ENCODE results near the gene SESN1. TPM values are rescaled to one million over a fixed set of nuclear protein-coding genes. Genes with fewer than 3 reads are reported as not detected.

SESN1 gene
- total RNA-seq, 1 experiment from 2014 or later, result 17.5 TPM

- Histone ChIP-seq H2AFZ (ENCODE audit: low read length) (no peak overlapping the region), H3K9ac (ENCODE audit: extremely low read depth, insufficient read length, low read length) (no peak overlapping the region), H3K79me1 (ENCODE audit: insufficient read depth, low read depth, low read length, poor library complexity, severe bottlenecking) (no peaks in the 10 kb centered on the region), H3K4me2 (ENCODE audit: insufficient read depth, insufficient read length, low read length) (no peak overlapping the region), H3K4ac (ENCODE audit: low read depth, low read length) (no peak overlapping the region), H3K18ac (ENCODE audit: insufficient read length, low read depth, low read length) (no peak overlapping the region), H2BK12ac (ENCODE audit: insufficient read length, low read depth, low read length) (no peak overlapping the region), H3K9me3 (ENCODE audit: control insufficient read depth, low read depth, low read length) (no peaks in the 10 kb centered on the region), H2BK15ac (ENCODE audit: low read depth, low read length) (no peak overlapping the region), H4K5ac (ENCODE audit: insufficient read length, low read depth, low read length) (no peak overlapping the region), H3K4me1 (ENCODE audit: insufficient read depth, low read length) (no peaks in the 10 kb centered on the region), H2BK20ac (ENCODE audit: low read depth, low read length, poor library complexity, severe bottlenecking) (no peak overlapping the region), H3K14ac (ENCODE audit: insufficient read depth, low read length) (no peak overlapping the region), H3K27ac (ENCODE audit: insufficient read length, low read depth, low read length) (no peak overlapping the region), H2BK120ac (ENCODE audit: low read depth, low read length, poor library complexity, severe bottlenecking) (no peak overlapping the region), H4K8ac (replicated peaks; ENCODE audit: insufficient read length, low read depth, low read length) (no peak overlapping the region), H3K79me2 (ENCODE audit: insufficient read depth, low read length) (no peaks in the 10 kb centered on the region), H4K91ac (ENCODE audit: insufficient read length, low read depth, low read length) (no peak overlapping the region), H2BK5ac (ENCODE audit: insufficient read length, low read length) (no peak overlapping the region), H3K23me2 (ENCODE audit: insufficient read length, low read depth, low read length, poor library complexity, severe bottlenecking) (no peaks in the 10 kb centered on the region), H4K20me1 (ENCODE audit: control insufficient read depth, insufficient read depth, insufficient read length) (no peaks in the 10 kb centered on the region), H3K56ac (ENCODE audit: insufficient read length, low read depth, low read length) (no peak overlapping the region), H2AK5ac (ENCODE audit: insufficient read length, low read length) (no peak overlapping the region), H3K23ac (ENCODE audit: insufficient read length, low read depth, low read length) (no peak overlapping the region), H3K27me3 (ENCODE audit: insufficient read depth, low read length) (no peaks in the 10 kb centered on the region), H3T11ph (ENCODE audit: low read length) (no peak overlapping the region)
- Mint-ChIP-seq H3K9me3 (no peaks in the 10 kb centered on the region), H3K4me1 (peaks cover 8 to 10% of the 10 kb centered on the region in 2 experiments), H3K27ac (no peak overlapping the region), H3K27me3 (ENCODE audit: low read depth) (no peaks in the 10 kb centered on the region), H3K4me3 (no peak overlapping the region), H3K36me3 (ENCODE audit: insufficient read depth in 1 of 3, low read depth in 3 of 3) (no peaks in the 10 kb centered on the region)
- WGBS (ENCODE audit: extremely low coverage, insufficient read length, low lambda C conversion rate), result no CpG with 5 or more reads among the region's 1 CpG
- no peak for DNase-seq
- TF ChIP-seq CTCF (conservative IDR thresholded peaks at IDR 0.05), result no peak
These were observed 72.8 kb downstream of the SESN1 start for GRCh38 chr6:109021870-109022269.

Data from H9 (cell line).